DOHH2 (cell line): ENCODE measurements around the gene DLX3.

Experiments
- CTCF ChIP-seq: fragments of 200-600 bp; sonication (generic); IDR thresholded peaks from one replicate; pipeline ENCODE4 v1.5.1; 2014; ENCODE audit warnings: antibody characterized with exemption, mild to moderate bottlenecking, low read depth, low read length; ENCODE audit not compliant: poor library complexity, severe bottlenecking
- EZH2phosphoT487 ChIP-seq: fragments of 200-600 bp; sonication (generic); IDR thresholded peaks from 2 replicates; pipeline ENCODE4 v1.6.1; 2017; ENCODE audit warnings: borderline replicate concordance, mild to moderate bottlenecking, antibody characterized with exemption, low read length, moderate library complexity, mixed read lengths

GRCh38 chr17:49968405-49969133, 26.5 kb downstream of the DLX3 start:
- TF ChIP-seq CTCF: no peak
- no peak for TF ChIP-seq EZH2phosphoT487
